AG09319 (cell line): Measurements from ENCODE around the gene TMEM131L.

ENCODE experiments used
- DNase-seq: peaks from one replicate; pipeline ENCODE4 v3.0.0-alpha.2; 2010; ENCODE audit warnings: low read depth; ENCODE audit errors: extremely low read depth
- CTCF ChIP-seq: IDR thresholded peaks from 2 replicates; pipeline ENCODE4 v1.5.1; 2011; ENCODE audit warnings: low read depth, mild to moderate bottlenecking, inconsistent platforms, low read length, moderate library complexity

Gene TMEM131L

GRCh38 chr4:153647975-153648374 lies 181.8 kb downstream of the TMEM131L start:
- TF ChIP-seq CTCF, result no peak
- no peak for DNase-seq

GRCh38 chr4:153649572-153649991 lies 183.4 kb downstream of the TMEM131L start:
- no peak for DNase-seq
- peak; percentile 9 for TF ChIP-seq CTCF

GRCh38 chr4:153651116-153651515 lies 185.0 kb downstream of the TMEM131L start:
- TF ChIP-seq CTCF, result no peak
- no peak for DNase-seq

GRCh38 chr4:153651587-153651986 lies 185.4 kb downstream of the TMEM131L start:
- no peak for DNase-seq
- TF ChIP-seq CTCF, result no peak

- DNase-seq, result no peak
- no peak for TF ChIP-seq CTCF
Observed at GRCh38 chr4:153652051-153652784, 186.1 kb downstream of the TMEM131L start.

GRCh38 chr4:153655002-153655541 lies 188.9 kb downstream of the TMEM131L start:
- DNase-seq, result no peak
- TF ChIP-seq CTCF, result no peak

GRCh38 chr4:153655928-153656327 lies 189.8 kb downstream of the TMEM131L start:
- TF ChIP-seq CTCF, result no peak
- DNase-seq, result no peak
